ENCODE data around the gene NSUN6.

GRCh38 chr10:18665815-18666558, 14.6 kb upstream of the NSUN6 start:
- TF ChIP-seq, protein P1, sequence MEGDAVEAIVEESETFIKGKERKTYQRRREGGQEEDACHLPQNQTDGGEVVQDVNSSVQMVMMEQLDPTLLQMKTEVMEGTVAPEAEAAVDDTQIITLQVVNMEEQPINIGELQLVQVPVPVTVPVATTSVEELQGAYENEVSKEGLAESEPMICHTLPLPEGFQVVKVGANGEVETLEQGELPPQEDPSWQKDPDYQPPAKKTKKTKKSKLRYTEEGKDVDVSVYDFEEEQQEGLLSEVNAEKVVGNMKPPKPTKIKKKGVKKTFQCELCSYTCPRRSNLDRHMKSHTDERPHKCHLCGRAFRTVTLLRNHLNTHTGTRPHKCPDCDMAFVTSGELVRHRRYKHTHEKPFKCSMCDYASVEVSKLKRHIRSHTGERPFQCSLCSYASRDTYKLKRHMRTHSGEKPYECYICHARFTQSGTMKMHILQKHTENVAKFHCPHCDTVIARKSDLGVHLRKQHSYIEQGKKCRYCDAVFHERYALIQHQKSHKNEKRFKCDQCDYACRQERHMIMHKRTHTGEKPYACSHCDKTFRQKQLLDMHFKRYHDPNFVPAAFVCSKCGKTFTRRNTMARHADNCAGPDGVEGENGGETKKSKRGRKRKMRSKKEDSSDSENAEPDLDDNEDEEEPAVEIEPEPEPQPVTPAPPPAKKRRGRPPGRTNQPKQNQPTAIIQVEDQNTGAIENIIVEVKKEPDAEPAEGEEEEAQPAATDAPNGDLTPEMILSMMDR (conservative IDR thresholded peaks at IDR 0.05; ENCODE audit: low read length): no peak
- no peak for TF ChIP-seq EZH2phosphoT487 (IDR thresholded peaks at IDR 0.05; ENCODE audit: borderline replicate concordance, low read depth, low read length)

All from OCI-LY7 (cell line).